PFSK-1 (cell line): ENCODE measurements around the gene HMCES.

ENCODE experiments used
- FOXP2 ChIP-seq: optimal IDR thresholded peaks from 2 replicates; pipeline ENCODE3; 2011; ENCODE audit warnings: borderline replicate concordance, control low read depth, inconsistent platforms; ENCODE audit not compliant: insufficient read depth; ENCODE audit errors: extremely low read length, extremely low read depth
- POLR2AphosphoS5 ChIP-seq: IDR thresholded peaks from 2 replicates; pipeline ENCODE4 v1.6.1; 2012; ENCODE audit warnings: low read depth, mild to moderate bottlenecking, control low read depth, low read length, moderate library complexity
- SIN3A ChIP-seq: IDR thresholded peaks from 2 replicates; pipeline ENCODE4 v1.6.1; 2012; ENCODE audit warnings: mild to moderate bottlenecking, low read length, moderate library complexity, borderline replicate concordance; ENCODE audit not compliant: insufficient read depth
- TAF1 ChIP-seq: IDR thresholded peaks from 2 replicates; pipeline ENCODE4 v1.6.1; 2012; ENCODE audit warnings: low read length, control low read depth, borderline replicate concordance; ENCODE audit not compliant: insufficient read depth
- TF ChIP-seq, protein P1 (sequence below), 2 experiments: IDR thresholded peaks; 2 replicates each; pipeline versions ENCODE4 v1.6.1 to v1.8.0; 2011 to 2012; ENCODE audit warnings: low read depth in 2 of 2, low read length in 2 of 2, control low read depth in 1 of 2, inconsistent platforms in 1 of 2, mild to moderate bottlenecking in 1 of 2, moderate library complexity in 1 of 2; ENCODE audit not compliant: insufficient read depth in 1 of 2

Gene HMCES

GRCh38 chr3:129259612-129260477 is 18.8 kb upstream of the HMCES start:
- TF ChIP-seq FOXP2 (no peak), TAF1 (no peak), POLR2AphosphoS5 (no peak), SIN3A (no peak)
- TF ChIP-seq, protein P1, sequence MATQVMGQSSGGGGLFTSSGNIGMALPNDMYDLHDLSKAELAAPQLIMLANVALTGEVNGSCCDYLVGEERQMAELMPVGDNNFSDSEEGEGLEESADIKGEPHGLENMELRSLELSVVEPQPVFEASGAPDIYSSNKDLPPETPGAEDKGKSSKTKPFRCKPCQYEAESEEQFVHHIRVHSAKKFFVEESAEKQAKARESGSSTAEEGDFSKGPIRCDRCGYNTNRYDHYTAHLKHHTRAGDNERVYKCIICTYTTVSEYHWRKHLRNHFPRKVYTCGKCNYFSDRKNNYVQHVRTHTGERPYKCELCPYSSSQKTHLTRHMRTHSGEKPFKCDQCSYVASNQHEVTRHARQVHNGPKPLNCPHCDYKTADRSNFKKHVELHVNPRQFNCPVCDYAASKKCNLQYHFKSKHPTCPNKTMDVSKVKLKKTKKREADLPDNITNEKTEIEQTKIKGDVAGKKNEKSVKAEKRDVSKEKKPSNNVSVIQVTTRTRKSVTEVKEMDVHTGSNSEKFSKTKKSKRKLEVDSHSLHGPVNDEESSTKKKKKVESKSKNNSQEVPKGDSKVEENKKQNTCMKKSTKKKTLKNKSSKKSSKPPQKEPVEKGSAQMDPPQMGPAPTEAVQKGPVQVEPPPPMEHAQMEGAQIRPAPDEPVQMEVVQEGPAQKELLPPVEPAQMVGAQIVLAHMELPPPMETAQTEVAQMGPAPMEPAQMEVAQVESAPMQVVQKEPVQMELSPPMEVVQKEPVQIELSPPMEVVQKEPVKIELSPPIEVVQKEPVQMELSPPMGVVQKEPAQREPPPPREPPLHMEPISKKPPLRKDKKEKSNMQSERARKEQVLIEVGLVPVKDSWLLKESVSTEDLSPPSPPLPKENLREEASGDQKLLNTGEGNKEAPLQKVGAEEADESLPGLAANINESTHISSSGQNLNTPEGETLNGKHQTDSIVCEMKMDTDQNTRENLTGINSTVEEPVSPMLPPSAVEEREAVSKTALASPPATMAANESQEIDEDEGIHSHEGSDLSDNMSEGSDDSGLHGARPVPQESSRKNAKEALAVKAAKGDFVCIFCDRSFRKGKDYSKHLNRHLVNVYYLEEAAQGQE (IDR thresholded peaks at IDR 0.05; ENCODE audit: insufficient read depth in 1 of 2, low read depth in 2 of 2, low read length in 2 of 2): no peak

- no peak for TF ChIP-seq TAF1
- TF ChIP-seq POLR2AphosphoS5: no peak
- TF ChIP-seq SIN3A: no peak
- no peak for TF ChIP-seq FOXP2
- TF ChIP-seq, protein P1 (IDR thresholded peaks at IDR 0.05; ENCODE audit: insufficient read depth in 1 of 2, low read depth in 2 of 2, low read length in 2 of 2): no peak
Observed at GRCh38 chr3:129260606-129261005, 18.1 kb upstream of the HMCES start.

GRCh38 chr3:129261894-129262293 is 16.8 kb upstream of the HMCES start:
- TF ChIP-seq SIN3A: no peak
- TF ChIP-seq POLR2AphosphoS5: no peak
- TF ChIP-seq FOXP2: no peak
- TF ChIP-seq, protein P1 (IDR thresholded peaks at IDR 0.05; ENCODE audit: insufficient read depth in 1 of 2, low read depth in 2 of 2, low read length in 2 of 2): no peak
- no peak for TF ChIP-seq TAF1

GRCh38 chr3:129263161-129263910 is 15.3 kb upstream of the HMCES start:
- TF ChIP-seq TAF1: no peak
- TF ChIP-seq SIN3A: no peak
- TF ChIP-seq, protein P1 (IDR thresholded peaks at IDR 0.05; ENCODE audit: insufficient read depth in 1 of 2, low read depth in 2 of 2, low read length in 2 of 2): no peak
- no peak for TF ChIP-seq FOXP2
- TF ChIP-seq POLR2AphosphoS5: no peak
